Cardiac fibroblast (primary cell): ENCODE data around the gene MAD1L1.

Source experiments
- DNase-seq, 2 donors: peaks; one replicate each; pipeline versions ENCODE4 v3.0.0 to v3.0.0-alpha.2; 2010; ENCODE audit warnings: low read depth in 2 of 2
- H3K4me3 ChIP-seq, 2 donors: replicated peaks in 1 of 2; 1 replicate in 1 of 2; 2 replicates in 1 of 2; pipeline ENCODE4 v1.5.1; 2011; ENCODE audit warnings: low read depth in 2 of 2, low read length in 2 of 2, mild to moderate bottlenecking in 2 of 2, moderate library complexity in 1 of 2
- TF ChIP-seq, protein P1 (sequence below): IDR thresholded peaks from one replicate; pipeline ENCODE4 v1.5.1; 2011; ENCODE audit warnings: low read depth, mild to moderate bottlenecking, low read length, inconsistent platforms

Gene MAD1L1

DNA sequence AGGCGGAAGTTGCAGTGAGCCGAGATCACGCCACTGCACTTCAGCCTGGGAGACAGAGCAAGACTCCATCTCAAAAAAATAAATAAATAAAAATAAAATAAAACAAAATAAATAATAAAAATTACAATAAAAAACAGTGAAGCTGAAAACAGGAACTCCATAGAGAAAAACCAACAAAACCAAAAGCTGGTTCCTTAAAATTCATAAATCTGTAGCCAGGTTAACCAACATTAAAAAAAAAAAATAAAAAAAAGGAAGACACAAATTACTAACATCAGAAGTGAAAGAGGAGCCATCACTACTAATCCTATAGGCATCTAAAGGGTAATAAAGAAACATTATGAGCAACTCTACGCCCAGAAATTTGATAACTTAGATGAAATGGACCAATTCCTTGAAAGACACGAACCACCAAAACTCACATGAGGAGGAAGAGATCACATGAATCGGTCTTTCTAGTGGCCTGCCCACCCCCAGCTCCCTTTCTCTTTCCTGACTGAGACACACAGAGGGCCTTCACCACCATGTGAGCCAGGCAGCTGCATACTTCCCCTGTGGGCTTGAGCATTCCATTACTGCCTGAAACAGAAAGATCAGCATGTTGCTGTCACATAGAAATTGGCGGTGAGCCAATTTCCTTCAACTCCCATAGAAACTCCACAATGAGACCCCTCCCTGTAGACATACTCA is 208.7 kb downstream of the MAD1L1 start:
- TF ChIP-seq, protein P1, sequence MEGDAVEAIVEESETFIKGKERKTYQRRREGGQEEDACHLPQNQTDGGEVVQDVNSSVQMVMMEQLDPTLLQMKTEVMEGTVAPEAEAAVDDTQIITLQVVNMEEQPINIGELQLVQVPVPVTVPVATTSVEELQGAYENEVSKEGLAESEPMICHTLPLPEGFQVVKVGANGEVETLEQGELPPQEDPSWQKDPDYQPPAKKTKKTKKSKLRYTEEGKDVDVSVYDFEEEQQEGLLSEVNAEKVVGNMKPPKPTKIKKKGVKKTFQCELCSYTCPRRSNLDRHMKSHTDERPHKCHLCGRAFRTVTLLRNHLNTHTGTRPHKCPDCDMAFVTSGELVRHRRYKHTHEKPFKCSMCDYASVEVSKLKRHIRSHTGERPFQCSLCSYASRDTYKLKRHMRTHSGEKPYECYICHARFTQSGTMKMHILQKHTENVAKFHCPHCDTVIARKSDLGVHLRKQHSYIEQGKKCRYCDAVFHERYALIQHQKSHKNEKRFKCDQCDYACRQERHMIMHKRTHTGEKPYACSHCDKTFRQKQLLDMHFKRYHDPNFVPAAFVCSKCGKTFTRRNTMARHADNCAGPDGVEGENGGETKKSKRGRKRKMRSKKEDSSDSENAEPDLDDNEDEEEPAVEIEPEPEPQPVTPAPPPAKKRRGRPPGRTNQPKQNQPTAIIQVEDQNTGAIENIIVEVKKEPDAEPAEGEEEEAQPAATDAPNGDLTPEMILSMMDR = no peak
- DNase-seq = peak; percentile 5 to 11
- H3K4me3 ChIP-seq = no peak overlapping the region

DNA sequence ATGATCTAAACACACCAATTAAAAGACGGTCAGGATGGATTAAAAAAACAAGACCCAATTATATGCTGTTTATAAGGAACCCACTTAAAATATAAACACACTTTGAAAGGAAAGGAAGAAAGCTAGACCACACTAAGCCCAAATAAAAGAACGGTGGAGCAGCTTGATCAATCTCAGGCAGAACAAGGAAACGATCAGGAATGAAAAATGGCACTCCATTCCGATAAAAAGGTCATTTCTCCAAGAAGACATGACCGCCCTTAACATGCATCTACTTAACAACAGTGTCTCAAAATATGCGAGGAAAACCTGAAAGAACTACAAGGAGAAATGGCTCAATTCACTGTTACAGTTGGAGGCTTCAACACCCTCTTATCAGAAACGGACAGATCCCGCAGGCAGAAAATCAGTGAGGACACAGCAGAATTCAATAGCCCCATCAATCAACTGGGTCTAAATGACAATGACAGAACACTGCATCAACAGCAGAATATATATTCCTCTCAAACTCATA is 210.0 kb downstream of the MAD1L1 start:
- no peak for DNase-seq
- TF ChIP-seq, protein P1 = no peak

DNA sequence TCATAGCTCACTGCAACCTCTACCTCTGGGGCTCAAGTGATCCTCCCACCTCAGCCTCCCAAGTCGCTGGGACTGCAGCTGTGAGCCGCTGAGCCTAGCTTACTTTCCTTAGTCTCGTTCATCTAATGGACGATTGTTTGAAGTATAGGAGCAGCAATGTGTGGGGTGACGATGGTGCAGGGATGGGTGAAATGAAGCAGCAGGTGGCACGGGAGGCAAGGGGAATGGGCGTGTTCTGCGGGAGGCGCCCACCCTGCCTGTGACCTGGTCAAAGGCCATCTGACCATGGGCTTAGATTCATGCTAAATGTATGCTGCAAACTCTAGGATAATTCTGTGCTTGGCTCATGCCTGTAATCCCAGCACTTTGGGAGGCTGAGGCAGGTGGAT is 210.7 kb downstream of the MAD1L1 start:
- TF ChIP-seq, protein P1 = no peak
- no peak for DNase-seq
- no peak overlapping the region for H3K4me3 ChIP-seq

More for the DNA sequence above, 210.0 kb downstream of the MAD1L1 start:
- no peak overlapping the region for H3K4me3 ChIP-seq

DNA sequence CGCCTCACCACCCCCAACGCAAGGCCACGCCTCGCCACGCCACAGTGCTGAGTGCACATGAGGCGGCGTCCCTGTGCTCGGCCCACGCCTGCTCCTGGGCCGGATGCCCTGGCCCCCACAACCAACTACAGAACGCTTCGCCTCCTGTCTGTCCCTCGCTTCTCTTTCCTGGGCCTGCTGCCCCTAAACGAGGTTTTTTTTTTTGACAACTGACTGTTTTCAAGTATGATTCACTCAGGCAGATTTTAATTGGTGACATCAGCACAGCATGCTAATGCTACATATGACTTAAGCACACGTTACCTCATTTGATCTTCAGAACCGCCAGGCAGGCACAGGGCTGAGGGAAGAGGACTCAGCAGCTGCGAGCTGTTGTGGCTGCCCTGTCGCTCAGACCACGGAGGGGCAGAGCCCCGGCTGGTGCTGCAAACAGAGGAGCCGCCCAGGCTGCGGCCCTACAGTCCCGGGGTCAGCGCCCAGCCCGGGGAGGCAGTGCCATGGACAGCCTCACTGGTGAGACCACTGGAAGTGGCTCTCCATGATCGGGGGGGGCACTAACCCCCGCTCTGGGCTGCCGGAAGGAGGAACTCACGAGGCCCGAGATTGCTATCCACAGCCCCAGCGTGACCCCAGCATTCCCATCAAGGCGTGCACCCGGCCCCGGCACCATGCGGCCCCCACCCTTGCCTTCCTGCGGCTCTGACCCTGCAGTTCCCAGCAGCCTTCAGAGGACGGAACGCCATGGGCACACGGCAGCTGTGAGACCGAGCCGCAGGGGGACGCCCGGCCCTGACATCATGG is 212.8 kb downstream of the MAD1L1 start:
- TF ChIP-seq, protein P1 = no peak
- H3K4me3 ChIP-seq = no peak overlapping the region
- DNase-seq = peak; percentile 87 to 88

DNA sequence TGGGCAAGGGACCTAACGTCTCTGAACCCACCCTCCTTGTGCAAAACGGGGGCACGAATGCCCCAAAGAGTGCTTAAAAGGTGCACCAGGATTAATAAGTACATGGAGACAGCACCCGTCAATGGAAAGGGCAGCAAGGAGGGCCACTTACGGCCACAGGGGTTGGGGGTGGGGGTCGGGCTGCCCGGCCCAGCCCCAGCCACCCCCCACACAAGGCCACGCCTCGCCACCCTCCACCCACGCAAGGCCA is 213.4 kb downstream of the MAD1L1 start:
- peak overlapping the region in 1 of 2 donors; percentile 2 for H3K4me3 ChIP-seq
- no peak for DNase-seq
- TF ChIP-seq, protein P1 = no peak

DNA sequence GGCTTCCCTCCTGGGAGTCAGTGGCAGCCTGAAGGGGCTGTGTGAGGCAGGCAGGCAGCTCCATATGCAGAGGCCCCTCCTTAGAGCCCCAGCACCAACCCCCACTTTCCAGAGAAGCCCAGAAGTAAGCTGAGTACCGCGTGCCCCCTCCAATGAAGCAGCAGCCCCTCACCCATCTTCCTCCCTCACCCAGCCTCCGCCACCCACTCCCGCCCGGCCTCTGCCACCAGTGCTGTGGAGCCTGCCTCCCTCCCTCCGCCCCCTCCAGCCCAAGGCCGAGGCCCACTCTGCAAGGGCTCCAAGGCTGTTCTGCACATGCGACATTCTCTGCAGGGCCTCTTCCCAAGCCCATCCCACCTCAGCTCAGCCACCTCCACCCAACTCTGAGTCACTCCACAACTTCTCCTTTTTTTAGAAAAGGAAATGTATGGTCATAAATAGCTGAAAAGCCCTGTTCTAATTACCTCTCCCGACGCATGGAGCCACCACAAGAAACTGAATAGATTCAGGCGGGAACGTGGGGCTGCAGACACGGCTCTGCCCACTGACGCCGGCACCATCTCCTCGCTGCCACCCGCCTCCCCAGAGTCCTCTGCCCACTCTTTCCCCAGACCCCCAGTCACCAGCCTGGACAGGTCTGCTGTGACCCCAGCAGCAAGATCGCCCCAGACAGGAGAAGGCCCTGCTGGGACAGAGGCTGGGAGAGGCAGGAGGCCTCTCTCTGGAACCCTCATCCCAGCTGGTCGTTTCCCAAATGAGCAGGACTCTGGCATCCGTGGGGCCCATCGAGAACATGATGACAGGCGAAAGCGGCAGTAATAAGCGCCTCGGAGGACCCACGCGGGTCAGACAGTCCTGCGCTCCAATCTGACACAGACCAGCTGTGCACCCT is 213.9 kb downstream of the MAD1L1 start:
- TF ChIP-seq, protein P1 = no peak
- H3K4me3 ChIP-seq = peak overlapping the region in 1 of 2 donors; percentile 2
- DNase-seq = peak; percentile 68 to 74
